ENCODE measurements around the gene CD7.

DNA sequence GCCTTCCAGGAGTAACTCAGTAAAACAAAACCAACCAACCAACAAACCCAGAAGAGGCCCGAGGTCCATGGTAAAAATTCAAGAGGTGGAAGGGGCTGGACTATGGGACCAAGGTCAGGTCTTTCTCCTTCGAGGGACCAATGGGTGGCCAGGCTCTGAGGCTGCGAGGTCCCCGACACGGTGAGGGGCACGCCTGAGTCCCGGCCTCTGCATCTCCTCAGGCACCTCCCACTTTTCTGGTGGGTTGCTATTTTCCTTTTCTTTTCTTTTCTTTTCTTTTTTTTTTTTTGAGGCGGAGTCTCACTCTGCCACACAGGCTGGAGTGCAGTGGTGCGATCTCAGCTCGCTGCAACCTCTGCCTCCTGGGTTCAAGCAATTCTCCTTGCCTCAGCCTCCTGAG is 18.0 kb downstream of the CD7 start:
- TF ChIP-seq EZH2phosphoT487 (IDR thresholded peaks at IDR 0.05; ENCODE audit: borderline replicate concordance, low read length), result no peak
- TF ChIP-seq, protein P1, sequence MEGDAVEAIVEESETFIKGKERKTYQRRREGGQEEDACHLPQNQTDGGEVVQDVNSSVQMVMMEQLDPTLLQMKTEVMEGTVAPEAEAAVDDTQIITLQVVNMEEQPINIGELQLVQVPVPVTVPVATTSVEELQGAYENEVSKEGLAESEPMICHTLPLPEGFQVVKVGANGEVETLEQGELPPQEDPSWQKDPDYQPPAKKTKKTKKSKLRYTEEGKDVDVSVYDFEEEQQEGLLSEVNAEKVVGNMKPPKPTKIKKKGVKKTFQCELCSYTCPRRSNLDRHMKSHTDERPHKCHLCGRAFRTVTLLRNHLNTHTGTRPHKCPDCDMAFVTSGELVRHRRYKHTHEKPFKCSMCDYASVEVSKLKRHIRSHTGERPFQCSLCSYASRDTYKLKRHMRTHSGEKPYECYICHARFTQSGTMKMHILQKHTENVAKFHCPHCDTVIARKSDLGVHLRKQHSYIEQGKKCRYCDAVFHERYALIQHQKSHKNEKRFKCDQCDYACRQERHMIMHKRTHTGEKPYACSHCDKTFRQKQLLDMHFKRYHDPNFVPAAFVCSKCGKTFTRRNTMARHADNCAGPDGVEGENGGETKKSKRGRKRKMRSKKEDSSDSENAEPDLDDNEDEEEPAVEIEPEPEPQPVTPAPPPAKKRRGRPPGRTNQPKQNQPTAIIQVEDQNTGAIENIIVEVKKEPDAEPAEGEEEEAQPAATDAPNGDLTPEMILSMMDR (IDR thresholded peaks at IDR 0.05; ENCODE audit: low read depth, low read length, poor library complexity, severe bottlenecking), result no peak

All from DOHH2 (cell line).